HCT116 (cell line): ENCODE data around the gene TPPP2. TPM values are rescaled to one million over a fixed set of nuclear protein-coding genes. Genes with fewer than 3 reads are reported as not detected.

Experiments used
- ATAC-seq: fragments of 200-7000 bp; cut with Tn5 transposase; 2 replicates; pipeline ENCODE4 v1.9.1; 2020; ENCODE audit warnings: mild to moderate bottlenecking, moderate library complexity
- BruUV-seq: library from RNA; stranded (reverse); fragments of 400-500 nt; replicated peaks from 2 replicates; lab custom pipeline; 2021; lab: Mats Ljungman, UMichigan
- CTCF ChIA-PET: fragments of 300-600 bp; sonication (Branson Sonifier 250); formaldehyde crosslinking; loops from one replicate; lab custom pipeline; 2021; ENCODE audit warnings: antibody characterized with exemption; lab: Charles Lee
- POLR2A ChIA-PET: fragments of 300-600, 350-600 bp; sonication (Branson Sonifier 250); formaldehyde crosslinking; loops from one replicate; lab custom pipeline; 2021; ENCODE audit warnings: antibody characterized with exemption; lab: Charles Lee
- RAD21 ChIA-PET, 2 experiments: fragments of 300-600 bp; sonication (Branson Sonifier 250); formaldehyde crosslinking; loops; one replicate each; lab custom pipeline; 2023; ENCODE audit warnings: low total read pairs in 2 of 2; ENCODE audit not compliant: uncharacterized antibody in 2 of 2, unreplicated experiment in 2 of 2, low non-redundant PET in 1 of 2; lab: Charles Lee
- DNase-seq: peaks from one replicate; pipeline ENCODE4 v3.0.0-alpha.2; 2010; ENCODE audit warnings: low read depth, low spot score
- H2AFZ ChIP-seq: fragments of 200-600 bp; shearing (Covaris generic), sonication (generic); 2 replicates; pipeline ENCODE4 v1.6.1; 2017; ENCODE audit warnings: low read depth, mixed run types, mixed read lengths, antibody characterized with exemption, low read length; ENCODE audit not compliant: poor library complexity, severe bottlenecking
- H3K27ac ChIP-seq: 2 replicates; pipeline ENCODE4 v1.5.1; 2012; ENCODE audit warnings: low read depth, low read length
- H3K27me3 ChIP-seq: fragments of 200-600 bp; sonication (generic); 2 replicates; pipeline ENCODE4 v1.6.1; 2016; ENCODE audit warnings: mixed run types, low read length, mixed read lengths; ENCODE audit not compliant: insufficient read depth
- H3K36me3 ChIP-seq, 2 experiments: fragments of 200-500 bp in 1 of 2; fragments of 200-600 bp in 1 of 2; sonication (Bioruptor generic) in 1 of 2; sonication (generic) in 1 of 2; 2 replicates each; pipeline versions ENCODE4 v1.5.1 to v1.6.1; 2014 to 2016; ENCODE audit warnings: low read length in 2 of 2, inconsistent platforms in 1 of 2, mixed read lengths in 1 of 2, mixed run types in 1 of 2; ENCODE audit not compliant: insufficient read depth in 2 of 2, control insufficient read depth in 1 of 2
- H3K4me1 ChIP-seq, 2 experiments: fragments of 200-600 bp in 1 of 2; sonication (generic) in 1 of 2; 2 replicates each; pipeline versions ENCODE4 v1.5.1 to v1.6.1; 2012 to 2017; ENCODE audit warnings: low read length in 2 of 2, inconsistent platforms in 1 of 2, mild to moderate bottlenecking in 1 of 2, mixed read lengths in 1 of 2, mixed run types in 1 of 2, moderate library complexity in 1 of 2; ENCODE audit not compliant: insufficient read depth in 2 of 2, control insufficient read depth in 1 of 2
- H3K4me2 ChIP-seq: fragments of 200-600 bp; sonication (generic); 2 replicates; pipeline ENCODE4 v1.6.1; 2017; ENCODE audit warnings: mixed run types, low read length, mixed read lengths
- H3K4me3 ChIP-seq, 2 experiments: fragments of 200-600 bp in 1 of 2; sonication (generic) in 1 of 2; replicated peaks in 1 of 2; 2 replicates each; pipeline ENCODE4 v1.5.1; 2011 to 2016; ENCODE audit warnings: low read length in 2 of 2, control low read depth in 1 of 2, low read depth in 1 of 2, mild to moderate bottlenecking in 1 of 2, mixed read lengths in 1 of 2, mixed run types in 1 of 2
- H3K79me2 ChIP-seq: fragments of 200-600 bp; sonication (generic); 2 replicates; pipeline ENCODE4 v1.6.1; 2017; ENCODE audit warnings: mild to moderate bottlenecking, mixed run types, low read length, moderate library complexity, mixed read lengths; ENCODE audit not compliant: insufficient read depth
- H3K9ac ChIP-seq: fragments of 200-600 bp; sonication (generic); 2 replicates; pipeline ENCODE4 v1.6.1; 2016; ENCODE audit warnings: low read length, mixed read lengths
- H3K9me2 ChIP-seq: fragments of 200-600 bp; sonication (generic), shearing (Covaris generic); 2 replicates; pipeline ENCODE4 v1.6.1; 2017; ENCODE audit warnings: mixed run types, mild to moderate bottlenecking, moderate library complexity; ENCODE audit not compliant: insufficient read depth
- H3K9me3 ChIP-seq, 2 experiments: fragments of 200-500 bp in 1 of 2; fragments of 200-600 bp in 1 of 2; sonication (Bioruptor generic) in 1 of 2; sonication (generic) in 1 of 2; 2 replicates each; pipeline ENCODE4 v1.6.1; 2014 to 2017; ENCODE audit warnings: low read length in 2 of 2, mixed read lengths in 2 of 2, inconsistent platforms in 1 of 2, low read depth in 1 of 2, mild to moderate bottlenecking in 1 of 2, mixed run types in 1 of 2, moderate library complexity in 1 of 2; ENCODE audit not compliant: control insufficient read depth in 1 of 2, insufficient read depth in 1 of 2
- H4K20me1 ChIP-seq: fragments of 200-600 bp; sonication (generic), shearing (Covaris generic); 2 replicates; pipeline ENCODE4 v1.6.1; 2017; ENCODE audit warnings: mixed run types, mild to moderate bottlenecking, moderate library complexity; ENCODE audit not compliant: insufficient read depth
- ATF3 ChIP-seq: IDR thresholded peaks from 2 replicates; pipeline ENCODE4 v1.6.1; 2012
- CBX3 ChIP-seq: IDR thresholded peaks from 2 replicates; pipeline ENCODE4 v1.6.1; 2012; ENCODE audit warnings: low read depth
- EZH2 ChIP-seq: fragments of 200-600 bp; sonication (generic); IDR thresholded peaks from 2 replicates; pipeline ENCODE4 v1.6.1; 2017; ENCODE audit warnings: antibody characterized with exemption, mixed run types
- FOSL1 ChIP-seq: IDR thresholded peaks from 2 replicates; pipeline ENCODE4 v1.6.1; 2012; ENCODE audit warnings: low read depth
- JUND ChIP-seq: IDR thresholded peaks from 2 replicates; pipeline ENCODE4 v1.6.1; 2012
- REST ChIP-seq: IDR thresholded peaks from 2 replicates; pipeline ENCODE4 v1.6.1; 2012; ENCODE audit warnings: low read depth
- SIN3A ChIP-seq: IDR thresholded peaks from 2 replicates; pipeline ENCODE4 v1.6.1; 2012; ENCODE audit warnings: low read depth
- SP1 ChIP-seq: IDR thresholded peaks from 2 replicates; pipeline ENCODE4 v1.6.1; 2012; ENCODE audit warnings: low read depth
- ZBTB33 ChIP-seq: IDR thresholded peaks from 2 replicates; pipeline ENCODE4 v1.6.1; 2011; ENCODE audit warnings: mild to moderate bottlenecking, low read length, moderate library complexity; ENCODE audit not compliant: insufficient replicate concordance; ENCODE audit errors: extremely low read depth
- ZFX ChIP-seq: fragments of 450-650 bp; IDR thresholded peaks from 2 replicates; pipeline ENCODE4 v1.6.1; 2017
- ZNF274 ChIP-seq: fragments of 200-500 bp; sonication (Bioruptor generic); IDR thresholded peaks from 2 replicates; pipeline ENCODE4 v1.6.1; 2014; ENCODE audit warnings: mild to moderate bottlenecking, low read depth, low read length, inconsistent platforms
- intact Hi-C: fragments of 100-400 bp; cut with micrococcal nuclease; formaldehyde crosslinking; loops from 2 replicates; pipeline ENCODE4 v1.10.0; 2022
- total RNA-seq: library from RNA; stranded (reverse); gene quantifications from one replicate; pipeline ENCODE4 v1.2.1, GENCODE V29; 2021; ENCODE audit not compliant: unreplicated experiment

TPPP2 gene
- total RNA-seq, 1 experiment from 2014 or later, result not detected

- Histone ChIP-seq H3K9ac (no peak overlapping the region), H3K27ac (no peak overlapping the region), H3K9me2 (no peaks in the 10 kb centered on the region), H4K20me1 (no peaks in the 10 kb centered on the region), H3K4me3 (no peak overlapping the region), H3K4me1 (peaks cover 0 to 7% of the 10 kb centered on the region in 2 experiments; a peak in 1 of 4 replicates), H3K4me2 (no peak overlapping the region), H2AFZ (no peak overlapping the region), H3K9me3 (no peaks in the 10 kb centered on the region), H3K36me3 (no peaks in the 10 kb centered on the region), H3K27me3 (no peaks in the 10 kb centered on the region; the same call in 1 of the 2 replicates), H3K79me2 (no peaks in the 10 kb centered on the region)
- POLR2A ChIA-PET, result no interaction called here
- BruUV-seq, result no TSS peak
- CTCF ChIA-PET, result interaction anchor here (5.2 kb wide), 1 partner anchor 22 kb away, joined by 25 read pairs; no protein-coding TSS in a partner anchor
- intact Hi-C loops, result no loop called here
- RAD21 ChIA-PET, result no interaction called here
- TF ChIP-seq ZNF274, result no peak
- TF ChIP-seq ZBTB33, result no peak
- TF ChIP-seq ATF3, result no peak
- DNase-seq (no peak), ATAC-seq (no peak; the same call in 1 of the 2 replicates)
Observed at GRCh38 chr14:21036751-21037150, 6.7 kb downstream of the TPPP2 start.

DNA sequence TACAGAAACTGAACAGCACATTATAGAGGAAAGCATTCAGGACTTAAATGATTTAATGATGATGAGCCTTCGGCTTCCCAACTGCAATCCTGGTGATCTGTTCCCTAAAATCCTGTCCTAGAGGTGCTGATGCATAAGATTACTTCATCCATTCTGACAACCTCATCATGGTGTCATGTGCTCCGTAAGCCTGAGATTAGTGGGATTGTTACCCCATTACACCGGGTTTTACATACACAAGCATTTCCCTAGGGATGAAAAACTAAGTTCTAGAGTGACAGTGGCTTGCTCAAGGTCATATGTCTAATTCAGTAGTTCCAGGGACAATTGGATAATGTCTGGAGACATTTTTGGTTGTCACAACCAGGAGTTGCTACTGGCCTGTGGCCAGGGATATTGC is 7.1 kb downstream of the TPPP2 start:
- no peak overlapping the region for H3K4me3 ChIP-seq
- H3K36me3 ChIP-seq, result no peaks in the 10 kb centered on the region
- intact Hi-C loops, result no loop called here
- no TSS peak for BruUV-seq
- CTCF ChIA-PET, result interaction anchor here (5.2 kb wide), 1 partner anchor 22 kb away, joined by 25 read pairs; no protein-coding TSS in a partner anchor
- peaks cover 0 to 7% of the 10 kb centered on the region in 2 experiments; a peak in 1 of 4 replicates for H3K4me1 ChIP-seq
- no peak overlapping the region for H3K27ac ChIP-seq
- H3K27me3 ChIP-seq, result no peaks in the 10 kb centered on the region; the same call in 1 of the 2 replicates
- no peaks in the 10 kb centered on the region for H3K9me3 ChIP-seq
- H3K4me2 ChIP-seq, result no peak overlapping the region
- H2AFZ ChIP-seq, result no peak overlapping the region
- ATAC-seq (no peak), DNase-seq (no peak)
- no peaks in the 10 kb centered on the region for H3K9me2 ChIP-seq
- no peak overlapping the region for H3K9ac ChIP-seq
- RAD21 ChIA-PET, result no interaction called here
- no peaks in the 10 kb centered on the region for H3K79me2 ChIP-seq
- POLR2A ChIA-PET, result no interaction called here
- no peaks in the 10 kb centered on the region for H4K20me1 ChIP-seq
- no peak for TF ChIP-seq SP1
- no peak for TF ChIP-seq FOSL1
- TF ChIP-seq ZBTB33, result no peak
- TF ChIP-seq EZH2, result no peak
- TF ChIP-seq ZFX, result no peak
- no peak for TF ChIP-seq ZNF274
- no peak for TF ChIP-seq JUND
- no peak for TF ChIP-seq SIN3A
- no peak for TF ChIP-seq REST
- no peak for TF ChIP-seq CBX3
